ENCODE results near the gene DPP6. TPM values are rescaled to one million over a fixed set of nuclear protein-coding genes. Genes with fewer than 3 reads are reported as not detected.
"Not testable (repeated sequence)": the region's sequence is repeated elsewhere in the genome, so short reads cannot be mapped to it uniquely, and the experiment has no call there.

Gene DPP6
- total RNA-seq, 1 donor from 2014 or later = not detected

DNA sequence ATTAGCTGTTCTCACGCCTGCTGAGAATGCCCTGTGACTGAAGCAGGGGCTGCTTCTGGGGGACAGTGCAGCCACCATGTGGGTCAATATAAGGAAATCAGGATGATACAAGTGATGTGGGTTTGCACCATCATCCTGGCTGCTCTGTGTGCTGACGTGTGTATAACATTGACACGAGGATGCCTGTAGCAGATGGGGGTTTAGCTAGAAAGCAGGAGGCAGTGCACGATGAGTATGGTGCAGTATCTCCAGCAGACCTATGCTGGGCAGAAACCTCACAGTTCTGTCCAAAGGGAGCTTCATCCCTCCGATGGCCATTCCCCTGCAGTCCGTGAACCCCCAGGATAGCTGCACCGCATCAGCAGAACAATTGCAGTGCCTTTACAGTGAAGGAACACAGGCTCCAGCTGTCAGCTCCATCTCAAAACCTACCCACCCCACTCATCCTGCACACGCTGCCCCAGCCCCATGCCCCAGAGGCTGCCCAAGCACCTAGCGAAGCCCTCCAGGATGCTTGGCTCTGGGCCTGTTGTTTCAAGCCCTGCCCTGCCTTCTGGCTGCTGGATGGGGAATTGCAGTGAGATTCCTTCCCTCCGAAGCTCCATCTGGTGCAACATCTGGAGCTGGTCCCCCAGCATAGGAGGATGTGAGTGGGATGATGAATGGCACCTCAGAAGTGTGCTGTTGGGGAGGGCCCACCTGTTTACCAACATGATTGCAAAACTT is 96.8 kb downstream of the DPP6 start:
- intact Hi-C loops (cut with micrococcal nuclease) = not testable (repeated sequence)

DNA sequence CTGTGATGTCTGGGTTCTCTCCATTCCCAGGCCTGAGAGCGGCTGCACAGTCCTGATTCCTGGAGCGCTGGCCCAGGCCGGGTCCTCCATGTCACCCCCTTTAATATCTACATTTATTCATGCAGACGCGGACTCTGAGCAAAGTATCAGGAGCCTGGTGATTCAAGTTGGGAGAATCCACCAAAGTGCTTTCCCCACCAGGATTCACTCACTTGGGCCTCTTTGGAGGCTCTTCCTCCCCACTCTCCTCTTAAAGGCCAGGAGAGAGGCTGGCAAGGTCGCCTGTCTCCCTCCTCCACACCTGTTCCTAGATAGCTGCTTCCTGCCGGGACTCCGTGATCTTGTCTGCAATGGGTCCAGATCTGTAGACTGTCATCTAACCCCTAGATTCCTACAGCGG is 98.5 kb downstream of the DPP6 start:
- intact Hi-C loops (cut with micrococcal nuclease) = not testable (repeated sequence)

DNA sequence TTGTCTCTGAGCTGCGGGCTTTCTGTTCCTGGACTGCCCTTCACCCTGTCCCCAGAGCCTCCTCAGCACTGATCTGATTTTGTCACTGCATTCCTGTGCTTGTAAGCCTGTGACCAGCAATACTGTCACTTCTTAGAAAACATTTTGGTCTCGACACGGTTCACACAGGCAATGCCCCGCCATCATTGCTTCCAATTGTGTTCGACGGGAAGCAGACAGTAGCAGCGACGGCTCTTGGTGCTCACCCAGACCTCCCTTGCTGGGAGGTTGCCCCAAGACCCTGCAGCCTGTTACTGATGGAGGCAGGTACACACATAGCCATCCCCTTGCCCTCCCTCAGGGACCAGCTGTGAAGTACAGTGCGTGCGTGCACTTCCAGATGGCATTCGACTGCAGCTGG is 99.1 kb downstream of the DPP6 start:
- intact Hi-C loops (cut with micrococcal nuclease) = not testable (repeated sequence)

DNA sequence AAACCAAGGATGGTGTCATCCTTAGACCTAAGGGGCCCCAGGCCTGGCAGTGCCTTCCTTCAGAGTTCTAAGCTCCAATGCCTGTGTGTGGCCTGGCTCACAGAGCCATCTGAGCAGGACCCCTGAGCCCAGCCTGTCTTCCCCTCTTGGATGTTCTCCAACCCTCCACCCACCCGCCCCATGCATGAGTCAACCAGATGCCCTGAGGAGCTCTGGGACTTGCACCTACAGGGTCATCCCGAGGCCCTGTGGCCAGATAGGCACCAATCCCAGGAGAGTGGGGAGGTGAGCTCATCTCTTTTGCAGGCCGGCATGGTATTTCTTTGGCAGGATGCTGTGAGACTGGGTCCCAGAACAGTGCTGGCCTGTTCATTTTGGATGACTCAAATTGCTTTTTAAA is 103.7 kb downstream of the DPP6 start:
- intact Hi-C loops (cut with micrococcal nuclease) = not testable (repeated sequence)

DNA sequence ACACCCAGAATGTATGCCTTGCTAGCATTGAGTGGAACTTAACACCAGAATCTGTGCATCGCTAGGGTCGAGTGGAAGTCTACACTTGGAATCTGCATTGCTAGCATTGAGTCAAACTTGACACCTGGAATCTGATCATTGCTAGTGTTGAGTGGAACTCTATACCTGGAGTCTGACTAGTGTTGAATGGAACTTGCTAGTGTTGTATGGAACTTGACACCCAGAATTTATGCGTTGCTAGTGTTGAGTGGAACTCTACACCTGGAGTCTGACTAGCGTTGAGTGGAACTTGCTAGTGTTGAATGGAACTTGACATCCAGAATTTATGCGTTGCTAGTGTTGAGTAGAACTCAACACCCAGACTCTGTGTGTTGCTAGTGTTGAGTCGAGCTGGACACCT is 110.7 kb downstream of the DPP6 start:
- intact Hi-C loops (cut with micrococcal nuclease) = not testable (repeated sequence)

DNA sequence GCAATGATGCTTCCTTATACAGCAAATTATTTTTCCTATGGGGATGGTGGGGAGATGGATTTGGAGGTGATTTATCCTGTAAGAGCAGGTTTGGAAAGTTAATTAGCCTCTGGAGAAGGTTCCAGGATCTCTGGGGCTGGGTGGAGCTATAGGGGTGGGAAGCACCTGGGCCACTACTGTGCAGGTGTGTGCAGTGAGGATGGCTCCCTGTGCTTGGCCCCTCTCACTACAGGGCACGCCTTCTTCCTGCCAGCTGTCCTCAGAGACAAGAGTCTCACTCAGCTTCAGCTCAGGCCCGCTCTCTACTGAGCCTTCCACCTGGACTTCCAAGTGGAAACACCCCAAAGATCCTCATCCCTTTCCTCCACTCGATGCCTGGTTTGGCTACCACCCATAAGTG is 111.4 kb downstream of the DPP6 start:
- intact Hi-C loops (cut with micrococcal nuclease) = not testable (repeated sequence)

DNA sequence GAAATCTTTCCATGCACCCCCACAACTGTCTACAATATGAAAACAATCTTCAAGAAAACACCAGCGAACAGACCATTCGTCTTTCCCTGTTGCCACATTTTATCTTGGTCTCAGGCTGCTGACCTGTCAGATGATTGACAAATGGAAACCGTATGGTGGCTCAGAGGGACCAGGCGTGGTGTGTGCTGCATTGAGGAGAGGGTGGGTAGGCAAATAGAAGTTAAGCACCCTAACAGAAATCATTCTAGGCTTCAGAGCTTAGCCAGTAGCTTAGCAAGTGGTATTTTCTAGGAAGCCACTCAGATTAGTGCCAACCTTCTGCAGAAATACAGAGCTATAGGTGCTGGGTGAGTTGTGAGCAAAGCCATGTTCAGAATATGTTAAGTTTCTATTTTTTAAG is 114.9 kb downstream of the DPP6 start:
- intact Hi-C loops (cut with micrococcal nuclease) = no loop called here

DNA sequence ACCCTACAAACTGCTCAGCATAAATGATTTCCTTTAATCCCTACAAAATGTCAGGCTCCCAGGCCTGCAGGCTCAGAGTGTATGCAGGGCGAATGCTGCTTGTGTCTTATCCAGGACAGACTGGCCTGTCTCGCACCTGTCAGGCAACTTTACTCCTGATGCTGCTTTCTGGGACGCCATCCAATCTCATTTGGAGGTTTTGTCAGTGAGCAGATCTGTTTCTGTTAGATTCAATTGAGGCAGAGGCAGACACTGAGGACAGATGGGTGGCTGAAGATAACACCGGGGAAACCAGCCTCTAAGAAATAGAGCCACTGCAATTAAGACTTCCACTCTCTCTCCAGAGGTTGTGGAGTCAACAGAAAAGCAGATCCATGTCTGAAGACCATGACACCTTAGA is 115.6 kb downstream of the DPP6 start:
- intact Hi-C loops (cut with micrococcal nuclease) = no loop called here

DNA sequence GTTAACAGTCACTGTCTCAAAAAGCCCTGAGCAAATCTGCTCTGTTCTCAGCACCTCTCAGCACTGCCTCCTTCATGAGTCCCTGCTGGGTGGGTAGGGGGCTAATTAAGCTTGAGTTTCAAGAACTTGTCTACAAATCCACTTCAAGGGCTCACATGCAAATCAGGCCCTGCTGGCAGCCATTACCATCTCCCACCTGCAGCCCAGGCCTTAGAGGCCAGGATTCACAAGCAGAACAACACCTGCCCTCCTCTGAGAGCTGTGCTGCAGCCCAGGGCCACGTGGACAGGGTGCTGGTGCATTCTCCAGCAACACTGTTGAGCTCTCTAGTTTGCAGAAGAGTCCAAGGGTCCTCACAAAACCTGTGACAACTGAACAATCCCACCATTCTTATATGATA is 119.2 kb downstream of the DPP6 start:
- intact Hi-C loops (cut with micrococcal nuclease) = no loop called here

DNA sequence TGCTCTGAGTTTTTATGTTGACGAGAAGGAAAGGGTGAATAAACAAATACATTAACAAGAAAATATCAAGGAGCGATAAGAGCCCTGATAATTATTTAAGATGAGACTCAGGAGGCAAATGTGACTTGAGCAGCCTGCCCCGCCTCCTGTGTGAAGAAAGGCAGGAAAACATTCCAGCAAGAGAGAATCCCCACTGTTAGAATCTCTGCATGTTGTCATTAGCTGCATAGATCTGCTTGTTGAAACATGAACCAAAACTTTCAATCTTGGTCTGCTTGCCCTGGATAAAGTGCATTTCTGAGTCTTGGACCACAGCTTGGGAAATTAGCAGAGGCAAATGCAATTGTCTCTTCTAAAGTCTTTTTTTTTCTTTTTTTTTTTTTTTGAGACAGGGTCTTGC is 120.0 kb downstream of the DPP6 start:
- intact Hi-C loops (cut with micrococcal nuclease) = no loop called here

DNA sequence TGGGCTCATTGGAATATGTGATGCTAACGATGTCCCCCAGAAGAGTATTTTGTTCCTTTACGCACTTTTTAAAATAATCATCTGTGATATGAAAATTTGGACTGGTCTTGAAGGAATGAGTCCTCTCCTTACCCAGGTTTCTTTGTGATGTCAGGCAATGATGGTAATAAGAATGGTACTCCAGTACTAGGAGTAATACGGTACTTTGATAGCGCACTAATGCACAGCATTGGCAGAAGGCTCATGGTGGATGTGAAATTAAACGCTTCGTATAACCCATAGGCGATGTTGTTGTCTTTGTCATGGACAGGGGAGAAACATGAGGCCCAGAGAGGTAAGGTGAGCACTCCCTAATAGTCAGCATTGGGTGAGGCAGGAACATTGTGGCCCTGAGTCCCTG is 125.4 kb downstream of the DPP6 start:
- intact Hi-C loops (cut with micrococcal nuclease) = no loop called here

DNA sequence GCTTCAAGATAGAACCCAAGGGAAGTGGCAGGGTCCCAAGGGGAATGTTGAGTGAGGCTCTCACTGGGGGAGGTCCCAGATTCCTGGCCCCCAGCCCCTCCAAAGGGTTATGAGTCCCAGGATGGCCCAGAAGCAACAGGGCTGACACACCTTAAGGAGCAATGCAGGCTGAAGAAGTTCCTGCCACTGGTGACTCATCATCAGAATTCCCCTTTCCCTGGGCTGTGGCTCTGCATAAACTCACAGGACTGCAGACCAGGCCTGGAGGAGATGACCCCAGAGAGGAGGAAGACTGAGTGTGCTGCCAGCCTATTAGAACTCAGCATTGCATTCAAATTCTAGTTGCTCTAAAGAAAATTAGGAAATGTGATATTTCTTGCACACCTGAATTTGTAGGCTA is 126.7 kb downstream of the DPP6 start:
- intact Hi-C loops (cut with micrococcal nuclease) = no loop called here

DNA sequence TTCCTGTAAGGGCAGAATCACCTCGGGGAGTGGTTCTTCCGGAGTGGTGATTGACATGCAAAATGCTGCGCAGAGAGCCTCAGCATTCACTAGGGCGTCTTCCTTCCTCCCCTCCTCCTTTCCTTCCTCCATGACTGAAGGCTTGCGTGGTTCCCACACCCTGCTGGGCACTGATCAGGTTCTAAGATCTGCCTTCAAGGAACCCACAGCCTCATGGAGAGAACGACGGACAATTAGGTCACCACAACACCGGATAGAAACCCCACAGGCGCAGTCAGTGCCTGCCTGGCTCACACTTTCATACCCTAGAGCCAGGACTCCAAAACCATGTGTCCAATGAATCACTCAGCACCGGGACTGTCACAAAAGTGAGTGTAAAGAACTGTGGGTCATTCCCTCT is 131.3 kb downstream of the DPP6 start:
- intact Hi-C loops (cut with micrococcal nuclease) = no loop called here

DNA sequence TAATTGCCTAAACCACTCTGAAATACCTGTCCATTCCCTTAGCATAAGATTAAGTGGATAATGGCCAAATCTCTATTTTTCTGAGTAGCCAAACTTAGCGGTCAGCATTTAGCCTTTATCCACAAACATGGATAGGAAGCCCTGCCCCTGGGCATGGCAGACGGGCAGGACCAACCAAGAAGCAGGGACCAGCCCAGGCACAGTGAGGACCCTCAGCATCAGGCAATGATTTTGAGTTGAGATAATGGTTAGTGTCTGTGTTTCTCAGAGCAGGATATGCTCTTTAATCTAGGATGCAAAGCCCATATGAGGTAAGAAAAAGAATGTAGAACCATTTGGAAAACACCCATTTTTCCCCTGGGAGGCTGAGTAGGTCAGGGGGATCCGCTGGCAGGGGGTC is 131.7 kb downstream of the DPP6 start:
- intact Hi-C loops (cut with micrococcal nuclease) = no loop called here

DNA sequence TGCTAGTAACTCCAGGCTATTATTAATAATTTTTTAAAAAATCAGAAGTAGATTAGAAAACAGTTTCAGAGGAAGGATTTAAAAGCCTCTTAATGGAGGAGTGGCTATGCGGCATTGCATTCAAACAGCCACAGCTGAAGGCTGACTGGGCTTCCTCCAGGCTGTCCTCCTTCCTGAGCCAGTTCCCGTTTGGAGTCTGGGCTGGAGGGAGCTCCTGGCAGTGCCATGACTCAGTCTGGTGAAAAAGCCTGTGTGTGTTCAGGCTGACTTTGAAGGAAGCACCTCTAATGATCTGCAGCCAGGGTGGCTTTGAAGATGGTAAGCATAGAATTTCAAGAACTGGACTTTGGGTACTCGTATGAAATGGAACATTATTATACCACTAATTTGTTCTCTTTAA is 134.6 kb downstream of the DPP6 start:
- intact Hi-C loops (cut with micrococcal nuclease) = no loop called here

DNA sequence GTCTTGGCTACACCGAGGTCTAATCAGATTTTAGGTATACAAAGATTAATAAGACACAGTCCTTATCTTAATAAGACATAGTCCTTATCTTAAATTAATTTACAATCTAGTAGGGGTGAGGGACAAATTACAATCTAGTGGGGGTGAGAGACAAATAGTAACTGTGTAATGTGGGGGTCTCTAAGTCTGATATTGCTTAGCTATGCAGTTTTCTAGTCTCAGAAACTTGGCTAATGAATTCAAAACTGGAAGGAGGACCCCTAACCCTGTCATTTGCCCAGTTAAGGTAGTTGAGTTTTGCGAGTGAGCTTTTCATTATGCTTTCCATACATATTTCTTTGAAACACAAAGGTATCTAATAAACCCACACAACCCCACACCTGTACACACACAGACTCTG is 136.1 kb downstream of the DPP6 start:
- intact Hi-C loops (cut with micrococcal nuclease) = no loop called here

DNA sequence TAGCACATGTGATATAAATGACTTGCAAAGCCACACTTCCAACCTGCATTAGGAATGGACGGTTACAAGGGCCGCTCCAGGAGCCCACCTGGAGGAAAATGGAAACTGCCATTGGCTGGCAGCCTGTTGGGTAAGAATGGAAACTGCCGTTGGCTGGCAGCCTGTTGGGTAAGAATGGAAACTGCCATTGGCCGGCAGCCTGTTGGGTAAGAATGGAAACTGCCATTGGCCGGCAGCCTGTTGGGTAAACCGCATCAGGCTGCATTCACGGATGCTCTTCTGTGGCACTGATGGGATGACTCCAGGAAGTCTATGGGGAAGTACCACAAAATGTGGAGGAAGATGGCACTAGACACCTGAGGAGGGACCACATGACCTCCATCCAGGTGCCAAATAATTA is 143.1 kb downstream of the DPP6 start:
- intact Hi-C loops (cut with micrococcal nuclease) = no loop called here

DNA sequence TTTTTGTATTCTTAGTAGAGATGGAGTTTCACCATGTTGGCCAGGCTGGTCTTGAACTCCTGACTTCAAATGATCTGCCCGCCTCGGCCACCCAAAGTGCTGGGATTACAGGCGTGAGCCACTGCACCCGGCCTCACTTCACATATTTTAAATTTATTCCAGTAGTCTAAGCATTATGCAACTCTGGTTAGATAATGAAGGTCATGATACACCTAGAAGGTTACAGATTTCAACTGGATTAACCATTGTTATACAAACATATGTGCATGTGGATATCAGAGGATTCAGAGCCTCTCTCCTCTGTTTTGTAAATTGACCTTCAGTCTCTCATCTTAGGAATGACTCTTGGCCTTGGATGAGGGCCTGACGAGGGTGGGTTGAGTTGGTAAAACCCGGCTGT is 146.3 kb downstream of the DPP6 start:
- intact Hi-C loops (cut with micrococcal nuclease) = no loop called here

DNA sequence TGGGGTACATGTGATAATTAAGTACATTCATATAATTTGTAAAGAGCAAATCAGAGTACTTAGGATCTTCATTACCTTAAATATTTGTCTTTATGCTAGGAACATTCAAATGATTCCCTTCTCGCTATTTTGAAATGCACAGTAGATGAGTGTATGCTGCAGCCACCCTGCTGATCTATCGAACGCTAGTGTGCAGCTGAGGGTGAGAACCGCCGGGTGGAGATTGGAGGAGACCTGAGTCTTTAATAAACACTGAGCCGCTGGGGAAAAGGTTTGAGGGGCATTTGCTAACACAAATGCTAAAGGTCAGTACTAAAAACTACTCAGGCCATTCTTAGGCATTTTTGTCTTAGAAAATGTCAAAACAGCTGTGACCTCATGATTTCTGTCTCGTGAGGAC is 148.0 kb downstream of the DPP6 start:
- intact Hi-C loops (cut with micrococcal nuclease) = no loop called here

DNA sequence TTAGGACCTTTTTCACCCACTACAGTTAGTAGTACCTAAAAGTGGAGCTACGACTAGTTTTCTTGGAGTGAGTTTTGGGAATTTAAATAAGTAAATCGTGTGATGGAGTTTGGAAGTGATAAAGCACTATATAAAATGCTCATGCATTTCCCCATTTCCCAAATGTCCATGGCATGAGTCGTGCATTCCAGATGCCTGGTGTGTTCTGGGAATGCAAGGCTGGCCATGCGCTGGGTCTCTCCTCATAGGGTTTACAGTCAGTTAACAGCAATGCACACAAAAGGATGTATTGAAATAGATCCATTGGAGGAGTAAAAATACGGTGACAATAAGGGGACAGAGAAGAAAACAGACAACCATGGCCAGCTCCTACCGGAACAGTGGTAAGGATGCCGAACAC is 149.8 kb downstream of the DPP6 start:
- intact Hi-C loops (cut with micrococcal nuclease) = no loop called here

DNA sequence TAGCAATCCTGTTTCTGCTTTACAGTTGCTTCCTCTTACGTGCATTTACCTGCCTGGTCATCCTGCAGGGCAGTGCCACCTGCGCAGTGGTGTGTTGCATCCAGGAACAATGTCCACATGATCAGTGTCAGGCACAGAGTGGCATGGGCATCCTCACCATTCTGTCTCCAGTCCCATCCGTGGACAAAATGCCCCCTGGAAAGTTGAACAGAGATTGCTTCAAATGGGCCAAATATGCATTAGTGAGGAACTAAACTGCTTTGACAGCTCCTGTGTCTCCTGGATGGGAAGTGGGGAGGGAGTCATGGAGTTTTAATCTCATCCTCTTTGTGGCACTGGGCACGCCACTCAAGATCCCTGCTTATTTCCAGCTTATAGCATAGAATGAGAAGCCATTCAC is 151.8 kb downstream of the DPP6 start:
- intact Hi-C loops (cut with micrococcal nuclease) = no loop called here

DNA sequence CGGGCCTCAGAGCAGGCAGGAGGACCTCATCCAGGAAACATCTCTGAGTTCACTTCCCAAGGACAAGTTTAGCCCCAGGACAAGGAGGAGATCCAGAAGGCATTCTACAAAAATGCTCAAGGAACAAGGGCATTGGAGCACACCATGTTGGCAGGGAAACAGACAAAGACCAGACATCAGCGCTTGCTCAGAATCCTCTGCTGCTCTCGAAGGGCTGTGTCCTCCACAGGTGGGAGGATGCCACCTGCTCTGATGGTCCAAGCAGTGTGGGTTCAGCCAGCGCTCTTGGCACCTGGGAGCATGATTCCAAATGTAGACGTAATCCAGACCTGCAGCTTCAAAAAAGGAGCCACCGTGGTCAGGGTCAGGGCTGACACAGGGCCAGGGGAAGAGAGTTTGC is 160.7 kb downstream of the DPP6 start:
- intact Hi-C loops (cut with micrococcal nuclease) = no loop called here

DNA sequence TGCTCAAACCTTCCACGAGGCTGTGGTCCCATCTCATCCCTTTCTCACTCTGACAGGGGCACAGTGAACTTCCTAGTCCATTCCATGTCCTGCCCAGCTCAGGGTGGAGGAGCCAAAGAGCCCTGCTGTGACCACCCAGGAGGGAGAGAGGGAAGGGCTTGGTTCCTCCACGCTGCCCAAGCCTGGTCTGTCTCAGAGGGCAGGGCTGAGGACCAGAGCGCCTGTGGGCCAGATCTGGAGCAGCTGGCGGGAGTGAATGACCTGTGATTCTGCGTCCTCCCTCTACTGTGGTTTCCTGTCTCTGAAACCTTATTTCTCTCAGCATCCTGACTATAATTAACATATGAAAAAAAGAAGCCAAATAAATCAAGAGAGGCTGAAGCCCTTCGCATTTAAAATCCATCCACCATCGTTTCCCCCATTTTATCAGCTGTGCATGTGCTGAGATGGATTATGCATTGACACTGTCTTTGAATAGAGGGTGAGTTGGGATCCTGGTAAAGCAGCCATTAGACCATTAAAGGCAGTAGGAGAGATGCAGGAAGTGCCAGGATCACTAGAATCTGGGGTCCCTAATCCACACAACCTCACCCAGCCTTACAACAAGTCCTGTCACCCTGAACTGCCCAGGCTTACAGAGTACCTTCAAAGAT is 165.6 kb downstream of the DPP6 start:
- intact Hi-C loops (cut with micrococcal nuclease) = no loop called here

Measured in T-helper 1 cell treated with Interleukin-12 subunit alpha and Interleukin-12 subunit beta and Interleukin-4 antibody, amounts not matched to agents 30 ng/mL and 1 ng/mL, for 36 hours (primary cell).